Stomach (tissue), 9 donors: ENCODE data around the gene CIROP. TPM values are rescaled to one million over a fixed set of nuclear protein-coding genes. Genes with fewer than 3 reads are reported as not detected.

Experiments
- DNase-seq, 2 donors: peaks; one replicate each; pipeline versions ENCODE4 v3.0.0 to v3.0.0-alpha.2; 2013 to 2019
- H3K27ac ChIP-seq, 5 donors: fragments of 200-600 bp in 4 of 5; sonication (generic) in 4 of 5; one replicate each; pipeline ENCODE4 v1.5.1; 2013 to 2019; ENCODE audit warnings: mild to moderate bottlenecking in 1 of 5, moderate library complexity in 1 of 5
- H3K27me3 ChIP-seq, 3 donors: fragments of 200-600 bp; sonication (generic); one replicate each; pipeline ENCODE4 v1.5.1; 2017 to 2019; ENCODE audit warnings: mixed run types in 1 of 3
- H3K36me3 ChIP-seq, 4 donors: fragments of 200-600 bp; sonication (generic); 1 replicate in 3 of 4; 2 replicates in 1 of 4; pipeline ENCODE4 v1.5.1; 2016 to 2019
- H3K4me1 ChIP-seq, 4 donors: fragments of 200-600 bp; sonication (generic); one replicate each; pipeline ENCODE4 v1.5.1; 2016 to 2019
- H3K4me3 ChIP-seq, 4 donors: fragments of 200-600 bp; sonication (generic) in 3 of 4; one replicate each; pipeline ENCODE4 v1.5.1; 2016 to 2019; ENCODE audit warnings: mild to moderate bottlenecking in 1 of 4
- H3K9me3 ChIP-seq, 4 donors: fragments of 200-600 bp; sonication (generic); one replicate each; pipeline ENCODE4 v1.5.1; 2016 to 2019
- CTCF ChIP-seq, 7 experiments: fragments of 450-650 bp in 4 of 7; fragments of 200-600 bp in 3 of 7; sonication (generic) in 3 of 7; IDR thresholded peaks; one replicate each; pipeline ENCODE4 v1.5.1; 2016 to 2019; ENCODE audit warnings: antibody characterized with exemption in 7 of 7, control low read depth in 2 of 7, mild to moderate bottlenecking in 1 of 7
- EP300 ChIP-seq: sonication (generic); formaldehyde crosslinking; IDR thresholded peaks from one replicate; pipeline ENCODE4 v1.6.1; 2017; ENCODE audit warnings: antibody characterized with exemption
- POLR2A ChIP-seq, 4 donors: fragments of 450-650 bp; IDR thresholded peaks; one replicate each; pipeline ENCODE4 v1.6.1; 2016; ENCODE audit warnings: antibody characterized with exemption in 4 of 4, control low read depth in 2 of 4, mild to moderate bottlenecking in 1 of 4, moderate library complexity in 1 of 4
- POLR2AphosphoS5 ChIP-seq, 3 donors: sonication (generic); formaldehyde crosslinking; IDR thresholded peaks; one replicate each; pipeline ENCODE4 v1.6.1; 2016; ENCODE audit warnings: antibody characterized with exemption in 3 of 3
- WGBS, 5 donors: extraction: QIAGEN DNeasy Blood & Tissue Kit in 3 of 5; methylation state at CpG; one replicate each; pipeline versions ENCODE4 v1.1.5 to v1.1.7; 2013 to 2018; 5-methylcytosine and 5-hydroxymethylcytosine counted together
- intact Hi-C: fragments of 100-400 bp; cut with DNase I; formaldehyde crosslinking; loops from one replicate; pipeline ENCODE4 v1.15.1; 2023; ENCODE audit warnings: low total_unique reads
- polyA plus RNA-seq, 3 donors: library from polyadenylated mRNA; stranded (reverse); fragments of 200-250 nt; gene quantifications; one replicate each; pipeline ENCODE4 v1.2.3, GENCODE V29; 2013
- total RNA-seq, 5 donors: library from RNA; depleted of rRNA; stranded (reverse); fragments of >200 nt; gene quantifications; one replicate each; pipeline versions ENCODE4 v1.1.0 to v1.2.3, GENCODE V29; 2014 to 2016
- donor health status: healthy with polysubstance abuse.
- donor health status: Bipolar disorder and iron deficiency.
- donor health status: healthy.

Gene CIROP
- total and polyA plus RNA-seq, 8 donors, result not detected

- intact Hi-C loops, result no loop called here
- Histone ChIP-seq H3K27ac (no peak overlapping the region), H3K27me3 (no peaks in the 10 kb centered on the region), H3K4me1 (peaks cover 12 to 38% (median 28%) of the 10 kb centered on the region in 4 donors), H3K4me3 (no peak overlapping the region), H3K9me3 (no peaks in the 10 kb centered on the region), H3K36me3 (peaks cover 0 to 23% (median 22%) of the 10 kb centered on the region in 4 donors)
- TF ChIP-seq CTCF (IDR thresholded peaks at IDR 0.05) (no peak), EP300 (no peak), POLR2A (IDR thresholded peaks at IDR 0.05) (no peak), POLR2AphosphoS5 (IDR thresholded peaks at IDR 0.05) (no peak)
- no peak for DNase-seq
- 75 to 81% (median 79%) methylated on average over 10 of the region's 10 CpGs for WGBS, 5 donors
Measured at GRCh38 chr14:23101986-23102625, 2.7 kb downstream of the CIROP start.

- no peak for TF ChIP-seq EP300
- no peak for TF ChIP-seq POLR2A (IDR thresholded peaks at IDR 0.05)
- no peak for TF ChIP-seq CTCF (IDR thresholded peaks at IDR 0.05)
- TF ChIP-seq POLR2AphosphoS5 (IDR thresholded peaks at IDR 0.05), result no peak
- intact Hi-C loops, result no loop called here
- Histone ChIP-seq H3K4me3 (no peak overlapping the region), H3K4me1 (peaks cover 19 to 45% (median 35%) of the 10 kb centered on the region in 4 donors), H3K9me3 (no peaks in the 10 kb centered on the region), H3K36me3 (peaks cover 0 to 23% (median 22%) of the 10 kb centered on the region in 4 donors), H3K27me3 (no peaks in the 10 kb centered on the region), H3K27ac (no peak overlapping the region)
- DNase-seq, result no peak
- 81 to 89% (median 83%) methylated on average over 5 to 6 of the region's 6 CpGs for WGBS, 5 donors
Measured at GRCh38 chr14:23101213-23101970, 3.4 kb downstream of the CIROP start.

GRCh38 chr14:23099212-23099861 lies 5.5 kb downstream of the CIROP start:
- H3K36me3 ChIP-seq, result peaks cover 0 to 23% (median 22%) of the 10 kb centered on the region in 4 donors
- H3K27me3 ChIP-seq, result no peaks in the 10 kb centered on the region
- H3K4me1 ChIP-seq, result peaks cover 19 to 41% (median 36%) of the 10 kb centered on the region in 4 donors
- peak in 1 of 2 donors; percentile 67 for DNase-seq
- no peak for TF ChIP-seq POLR2A (IDR thresholded peaks at IDR 0.05)
- TF ChIP-seq EP300, result no peak
- no peak for TF ChIP-seq POLR2AphosphoS5 (IDR thresholded peaks at IDR 0.05)
- TF ChIP-seq CTCF (IDR thresholded peaks at IDR 0.05), result no peak
- intact Hi-C loops, result no loop called here
- 30 to 67% (median 44%) methylated on average over 8 to 10 of the region's 10 CpGs for WGBS, 5 donors
- peak overlapping the region in 2 of 5 donors; percentile 16 to 21 for H3K27ac ChIP-seq
- no peak overlapping the region for H3K4me3 ChIP-seq
- H3K9me3 ChIP-seq, result no peaks in the 10 kb centered on the region

GRCh38 chr14:23097786-23098185 lies 7.0 kb downstream of the CIROP start:
- Histone ChIP-seq H3K27ac (no peak overlapping the region), H3K4me3 (no peak overlapping the region), H3K27me3 (no peaks in the 10 kb centered on the region), H3K9me3 (no peaks in the 10 kb centered on the region), H3K36me3 (peaks cover 0 to 28% (median 26%) of the 10 kb centered on the region in 4 donors), H3K4me1 (peaks cover 28 to 55% (median 50%) of the 10 kb centered on the region in 4 donors)
- intact Hi-C loops, result no loop called here
- 77 to 92% (median 87%) methylated on average over 7 of the region's 7 CpGs for WGBS, 5 donors
- TF ChIP-seq POLR2A (IDR thresholded peaks at IDR 0.05), result no peak
- TF ChIP-seq POLR2AphosphoS5 (IDR thresholded peaks at IDR 0.05), result no peak
- TF ChIP-seq EP300, result no peak
- no peak for TF ChIP-seq CTCF (IDR thresholded peaks at IDR 0.05)
- DNase-seq, result no peak
